Kidney capillary endothelial cell (primary cell): ENCODE measurements around the gene MATN1.

Experiments
- DNase-seq: peaks from one replicate; pipeline ENCODE4 v3.0.0-alpha.2; 2018; ENCODE audit warnings: low spot score

MATN1 gene

GRCh38 chr1:30745156-30745833 lies 21.9 kb upstream of the MATN1 start:
- DNase-seq, result no peak

GRCh38 chr1:30744060-30744756 lies 20.8 kb upstream of the MATN1 start:
- no peak for DNase-seq

DNA sequence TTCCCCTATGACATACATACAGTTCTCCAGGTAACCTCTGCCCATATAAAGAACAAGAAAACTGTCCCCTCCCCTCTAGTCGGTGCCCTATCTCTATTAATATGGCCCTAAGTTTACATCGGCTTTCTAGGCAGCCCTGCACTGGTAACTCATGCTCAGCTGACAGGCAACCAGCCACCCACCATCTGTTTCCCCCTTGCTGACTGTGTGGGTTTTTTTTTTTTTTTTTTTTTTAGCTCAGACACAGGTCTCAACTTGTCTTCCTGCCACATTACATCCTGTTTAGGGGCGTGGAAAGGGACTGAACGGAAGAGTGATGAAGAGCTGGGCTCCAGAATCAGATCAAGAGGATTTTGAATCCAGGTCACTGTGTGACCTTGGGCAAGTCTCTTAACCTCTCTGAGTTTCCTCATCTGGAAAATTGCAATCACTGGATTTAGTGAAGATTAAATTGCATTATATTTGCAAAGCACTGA lies 20.2 kb upstream of the MATN1 start:
- DNase-seq, result peak; percentile 75

DNA sequence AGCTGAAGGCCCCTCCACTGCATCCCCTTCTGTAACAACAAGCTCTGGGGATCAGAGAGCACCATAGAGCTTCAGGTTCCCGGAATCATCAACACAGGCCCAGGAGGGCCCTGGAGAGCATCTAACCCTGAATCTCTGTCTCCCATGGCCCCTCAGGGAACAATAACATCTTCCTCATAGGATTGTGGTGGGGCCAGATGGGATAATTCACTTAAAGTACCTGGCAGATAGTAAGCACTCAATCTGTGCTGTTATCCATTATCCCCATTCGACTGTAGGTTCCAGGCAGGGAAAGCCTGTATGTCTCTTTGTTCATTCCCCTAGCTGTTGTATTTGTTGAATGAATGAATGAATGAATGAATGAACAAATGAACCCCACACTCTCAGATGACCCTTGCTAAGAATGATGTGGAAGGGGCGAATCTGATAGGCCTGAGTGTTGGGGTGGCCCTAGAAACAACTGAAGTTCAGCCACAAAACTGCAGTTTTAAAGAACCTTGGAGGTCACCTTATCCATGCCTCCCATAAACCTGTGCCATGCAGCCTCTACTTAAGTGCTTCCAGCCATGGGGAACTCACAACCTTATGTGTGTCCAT lies 19.7 kb upstream of the MATN1 start:
- no peak for DNase-seq

DNA sequence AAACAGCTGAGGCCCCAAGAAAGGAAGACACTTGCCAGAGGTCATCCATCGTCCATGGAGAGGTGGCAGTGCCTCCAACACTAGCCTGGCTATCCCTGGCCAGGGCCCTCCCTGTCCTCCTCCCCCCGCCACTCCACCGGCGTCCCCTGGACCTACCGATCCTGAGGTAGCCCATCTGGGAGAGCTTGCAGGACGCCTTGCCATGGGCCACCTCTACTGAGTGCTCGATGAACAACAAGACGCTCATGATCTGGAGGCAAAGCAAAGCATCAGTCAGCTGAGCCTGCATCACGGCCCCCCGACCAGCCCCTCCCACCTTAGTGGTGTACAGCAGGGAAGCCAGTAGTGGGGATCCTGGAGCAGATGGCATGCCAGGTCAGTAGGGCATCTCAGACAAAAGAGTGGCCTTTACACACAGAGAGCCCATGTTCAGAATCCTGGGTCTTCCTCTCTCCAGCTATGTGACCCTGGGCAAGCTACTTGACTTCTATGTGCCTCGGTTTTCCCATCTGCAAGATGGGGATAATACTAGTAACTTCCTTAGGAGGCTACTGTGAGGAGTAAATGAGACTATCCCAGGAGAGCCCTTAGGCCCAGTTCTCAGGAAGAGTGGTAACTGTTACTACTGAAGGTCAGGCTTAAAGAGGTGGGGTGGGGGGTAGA lies 19.0 kb upstream of the MATN1 start:
- DNase-seq, result no peak

GRCh38 chr1:30741239-30741894 lies 18.0 kb upstream of the MATN1 start:
- no peak for DNase-seq

DNA sequence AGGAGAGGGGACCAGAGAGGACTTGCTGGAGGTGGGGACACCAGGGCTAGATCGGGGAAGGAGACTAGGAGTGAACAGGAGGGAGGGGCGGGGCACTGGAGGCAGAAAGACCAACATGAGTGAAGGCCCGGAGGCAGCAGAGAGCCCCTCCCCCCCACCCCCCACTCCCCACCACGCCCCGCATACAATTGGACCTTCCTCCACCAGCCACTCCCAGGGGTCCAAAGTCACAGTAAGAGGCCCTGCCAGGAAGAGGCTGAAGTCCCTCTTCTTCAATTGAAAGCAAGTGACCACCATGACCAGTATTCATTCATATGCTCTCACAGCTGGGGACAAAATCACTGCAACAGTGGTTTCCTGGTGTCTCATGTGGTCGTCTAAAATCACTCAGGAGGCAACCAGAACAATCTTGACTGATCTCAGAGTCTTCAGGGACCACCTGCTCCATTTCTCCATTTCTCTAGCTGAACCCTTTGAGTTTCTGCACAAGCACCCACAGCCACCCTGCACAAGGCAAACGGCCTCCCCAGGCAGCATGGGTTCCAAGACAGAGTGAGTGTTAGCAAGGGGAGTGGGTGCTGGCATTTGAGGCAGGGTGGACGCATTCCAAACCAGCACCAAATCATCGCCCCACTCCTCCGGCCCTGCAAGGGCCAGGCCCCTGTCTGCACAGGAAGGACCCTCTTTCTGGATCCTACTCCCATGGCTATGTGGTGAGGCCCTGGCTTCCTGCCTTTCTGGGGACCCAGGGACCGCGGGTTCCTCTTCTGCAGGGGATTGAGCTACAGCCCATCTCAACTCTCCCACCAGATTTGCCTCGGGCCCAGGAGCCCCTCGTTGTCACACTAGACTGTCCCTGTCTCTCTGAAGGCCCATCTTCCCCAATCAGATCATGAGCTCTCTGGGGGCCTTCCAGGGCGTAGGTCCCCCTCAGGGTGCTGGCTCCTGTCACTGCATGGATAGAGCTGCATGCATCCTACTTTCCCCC lies 17.2 kb upstream of the MATN1 start:
- DNase-seq, result no peak

DNA sequence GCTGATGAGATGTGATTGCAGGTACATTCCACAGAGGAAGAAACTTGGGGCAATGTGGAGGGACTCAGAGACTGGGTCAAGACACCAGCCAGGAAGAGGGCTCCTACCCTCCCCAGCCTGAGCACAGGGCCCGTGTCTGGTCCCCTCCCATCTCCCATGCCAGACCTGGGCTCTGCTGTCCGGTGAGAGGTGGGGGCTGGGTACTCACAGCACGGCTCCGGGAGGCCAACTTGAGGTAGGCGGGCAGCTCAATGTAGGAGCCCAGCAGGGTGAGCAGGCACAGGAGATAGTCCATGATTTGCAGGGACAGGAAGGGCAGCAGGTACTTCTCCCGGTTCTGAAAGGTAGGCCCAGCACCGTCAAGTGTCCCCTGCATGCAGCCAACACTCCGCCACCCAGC lies 16.2 kb upstream of the MATN1 start:
- DNase-seq, result no peak

DNA sequence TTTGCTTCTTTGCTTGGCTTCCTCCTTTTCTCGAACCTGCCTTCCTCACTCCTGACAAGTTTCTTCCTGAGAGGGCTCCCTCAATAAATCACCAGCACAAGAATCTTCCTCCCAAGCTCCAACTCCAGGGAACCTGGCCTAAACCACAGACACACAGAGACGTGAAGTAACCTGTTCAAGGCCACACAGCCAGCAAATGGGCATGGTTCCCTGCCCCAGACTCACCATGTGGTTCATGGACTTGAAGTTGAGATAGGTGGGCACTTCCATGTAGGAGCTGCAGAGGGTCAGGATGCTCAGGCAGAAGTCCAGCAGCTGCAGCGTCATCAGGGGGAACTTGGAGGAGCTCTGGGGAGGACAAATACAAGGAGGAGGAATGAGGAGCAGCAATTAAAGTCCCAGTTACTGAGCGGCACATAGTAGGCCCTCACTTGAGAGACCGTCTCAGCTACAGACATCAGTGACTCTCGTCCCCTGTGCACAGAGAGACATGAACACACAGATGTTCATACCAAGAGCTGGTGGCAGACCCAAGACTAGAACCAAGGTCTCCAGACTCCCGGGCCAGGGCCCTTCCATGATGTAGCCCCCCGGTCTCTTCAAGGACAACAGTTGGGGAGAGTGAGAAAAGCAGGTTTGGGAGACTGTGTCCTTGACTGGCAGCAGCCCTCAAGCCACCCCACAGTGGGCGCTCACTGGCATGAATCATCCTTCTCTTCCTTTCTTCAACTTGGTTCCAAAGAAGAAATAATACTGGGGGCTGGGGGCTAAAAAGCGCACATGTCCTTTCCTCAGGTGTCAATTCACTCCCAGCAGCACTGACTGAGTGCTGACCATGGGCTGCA lies 15.6 kb upstream of the MATN1 start:
- no peak for DNase-seq

DNA sequence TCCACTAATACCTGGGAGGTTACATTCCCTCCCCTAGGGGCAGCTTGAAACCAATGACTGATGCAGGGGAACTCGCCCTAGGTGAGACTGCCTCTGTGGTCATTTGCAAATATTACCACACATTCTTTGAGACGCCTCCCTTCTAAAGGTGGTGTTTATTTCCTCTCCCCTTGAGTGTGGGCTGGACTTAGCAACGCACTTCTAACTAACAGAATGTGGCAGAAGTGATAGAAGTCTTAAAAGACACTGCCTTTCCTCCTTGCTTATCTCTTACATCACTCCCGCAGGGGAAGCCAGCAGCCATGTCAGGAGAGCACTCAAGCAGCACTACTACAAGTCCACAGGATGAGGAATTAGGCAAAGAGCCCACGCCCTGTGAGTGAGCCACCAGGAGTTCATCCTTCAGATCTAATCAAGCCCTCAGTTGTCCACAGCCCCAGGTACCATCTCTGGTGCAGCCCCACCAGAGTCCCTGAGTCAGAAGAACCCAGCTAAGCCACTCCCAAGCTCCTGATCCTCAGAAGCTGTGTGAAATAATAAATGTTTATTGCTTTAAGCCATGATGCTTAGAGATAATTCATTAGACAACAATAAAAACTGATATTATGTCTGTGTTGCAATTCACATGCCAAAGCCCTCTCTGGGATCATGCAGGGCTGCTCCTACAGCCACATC lies 14.8 kb upstream of the MATN1 start:
- no peak for DNase-seq

GRCh38 chr1:30737357-30738039 lies 14.1 kb upstream of the MATN1 start:
- no peak for DNase-seq

- DNase-seq, result no peak
These were observed 12.5 kb upstream of the MATN1 start for GRCh38 chr1:30735668-30736498.

GRCh38 chr1:30735124-30735523 lies 11.7 kb upstream of the MATN1 start:
- no peak for DNase-seq

GRCh38 chr1:30734580-30734979 lies 11.2 kb upstream of the MATN1 start:
- DNase-seq, result no peak

GRCh38 chr1:30734106-30734505 lies 10.7 kb upstream of the MATN1 start:
- no peak for DNase-seq

DNA sequence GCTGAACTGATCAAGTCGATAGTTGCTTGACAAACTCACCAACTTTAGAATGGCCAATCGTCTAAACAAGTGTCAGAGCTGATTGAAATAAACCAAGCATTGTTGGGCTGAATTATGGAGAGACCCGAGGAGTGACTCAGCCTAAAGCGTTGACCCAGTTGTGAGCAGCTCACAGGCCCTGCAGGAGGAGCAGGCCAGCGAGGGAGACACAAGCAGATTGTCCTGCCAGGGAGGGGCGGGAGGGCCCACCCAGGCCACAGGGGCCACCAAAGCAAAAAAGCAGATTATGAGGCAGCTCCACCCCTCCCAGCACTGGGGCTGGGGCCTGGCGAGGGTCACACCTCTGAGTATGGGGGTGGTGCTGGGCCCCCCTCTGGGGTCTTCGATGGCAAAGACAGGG lies 10.1 kb upstream of the MATN1 start:
- DNase-seq, result no peak

GRCh38 chr1:30732277-30732996 lies 9.1 kb upstream of the MATN1 start:
- no peak for DNase-seq
